Measurements from ENCODE around the gene OR13C2.
"Not testable (repeated sequence)": the region's sequence is repeated elsewhere in the genome, so short reads cannot be mapped to it uniquely, and the experiment has no call there.

Gene OR13C2, protein sequence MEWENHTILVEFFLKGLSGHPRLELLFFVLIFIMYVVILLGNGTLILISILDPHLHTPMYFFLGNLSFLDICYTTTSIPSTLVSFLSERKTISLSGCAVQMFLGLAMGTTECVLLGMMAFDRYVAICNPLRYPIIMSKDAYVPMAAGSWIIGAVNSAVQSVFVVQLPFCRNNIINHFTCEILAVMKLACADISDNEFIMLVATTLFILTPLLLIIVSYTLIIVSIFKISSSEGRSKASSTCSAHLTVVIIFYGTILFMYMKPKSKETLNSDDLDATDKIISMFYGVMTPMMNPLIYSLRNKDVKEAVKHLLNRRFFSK

GRCh38 chr9:104605527-104605926 lies at the start of gene OR13C2:
TSS of gene OR13C2 (minus strand) at chr9:104605627. CDS start at chr9:104605627, 0 bp downstream.
- DNase-seq (ENCODE audit: low read depth in 2 of 2), result not testable (repeated sequence)

- peak; percentile 70 to 71 for DNase-seq (ENCODE audit: low read depth in 2 of 2)
Observed at GRCh38 chr9:104635456-104635855, 30.0 kb upstream of the OR13C2 start.

GRCh38 chr9:104633976-104634520 lies 28.6 kb upstream of the OR13C2 start:
- no peak for DNase-seq (ENCODE audit: low read depth in 2 of 2)

- not testable (repeated sequence) for DNase-seq (ENCODE audit: low read depth in 2 of 2)
Observed at GRCh38 chr9:104625964-104626363, 20.5 kb upstream of the OR13C2 start.

- DNase-seq (ENCODE audit: low read depth in 2 of 2), result no peak
Observed at GRCh38 chr9:104618104-104618503, 12.7 kb upstream of the OR13C2 start, which contains the start of gene OR13C9. TSS of gene OR13C9 (minus strand) at chr9:104618204. CDS start at chr9:104618204, 0 bp downstream.

DNA sequence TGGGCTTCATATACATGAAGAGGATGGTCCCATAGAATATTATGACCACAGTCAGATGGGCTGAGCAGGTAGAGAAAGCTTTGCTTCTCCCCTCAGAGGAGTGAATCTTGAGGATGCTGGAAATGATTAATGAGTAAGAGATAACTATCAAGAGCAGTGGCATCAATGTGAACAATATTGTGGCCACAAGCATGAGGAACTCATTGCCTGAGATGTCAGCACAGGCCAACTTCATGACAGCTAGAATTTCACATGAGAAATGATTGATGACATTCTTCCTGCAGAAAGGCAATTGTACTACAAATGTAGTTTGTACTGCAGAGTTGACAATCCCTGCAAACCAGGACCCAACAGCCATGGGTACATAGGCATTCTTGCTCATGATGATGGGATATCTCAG lies 12.0 kb upstream of the OR13C2 start:
- peak in 1 of 2 experiments; percentile 10 for DNase-seq (ENCODE audit: low read depth in 2 of 2)

- DNase-seq (ENCODE audit: low read depth in 2 of 2), result no peak
Observed at GRCh38 chr9:104611213-104611612, 5.8 kb upstream of the OR13C2 start.

DNA sequence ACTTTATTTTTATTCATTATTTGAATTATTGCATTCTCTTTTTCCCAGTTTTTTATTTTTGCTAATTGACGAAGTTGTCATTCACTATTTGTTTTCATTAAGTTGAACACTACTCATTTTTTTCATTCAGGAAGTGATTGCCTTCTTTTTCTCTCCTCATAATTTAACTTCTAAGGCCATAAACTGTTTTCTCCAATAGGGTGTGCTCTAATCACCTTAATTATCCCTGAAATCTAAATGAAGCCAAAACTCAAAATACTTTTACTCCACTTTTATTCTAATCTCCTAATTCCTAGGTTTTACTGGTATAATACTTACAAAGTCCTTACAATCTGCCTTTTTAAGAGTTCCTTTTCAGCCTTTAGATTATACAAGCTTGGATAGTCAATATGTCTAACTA lies 2.9 kb upstream of the OR13C2 start:
- no peak for DNase-seq (ENCODE audit: low read depth in 2 of 2)

DNA sequence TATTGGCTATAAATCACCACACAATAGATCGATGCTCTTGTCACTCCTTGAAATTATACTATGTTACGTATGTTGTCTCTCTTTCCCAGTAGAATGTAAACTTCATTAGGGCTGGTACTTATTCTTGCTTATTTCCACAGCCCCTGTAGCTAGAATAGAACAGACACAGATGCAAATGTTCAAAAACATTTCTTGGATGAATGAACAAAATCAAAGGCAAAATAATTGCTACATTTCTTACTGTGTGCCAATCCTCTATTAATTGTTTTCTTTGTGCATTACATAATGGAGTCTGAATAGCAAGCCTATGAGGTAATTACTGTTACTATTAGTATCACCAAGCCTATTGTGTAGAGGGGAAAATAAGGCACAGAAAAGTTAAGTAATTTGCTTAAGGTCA lies 725 bp upstream of the OR13C2 start:
- DNase-seq (ENCODE audit: low read depth in 2 of 2), result no peak

DNA sequence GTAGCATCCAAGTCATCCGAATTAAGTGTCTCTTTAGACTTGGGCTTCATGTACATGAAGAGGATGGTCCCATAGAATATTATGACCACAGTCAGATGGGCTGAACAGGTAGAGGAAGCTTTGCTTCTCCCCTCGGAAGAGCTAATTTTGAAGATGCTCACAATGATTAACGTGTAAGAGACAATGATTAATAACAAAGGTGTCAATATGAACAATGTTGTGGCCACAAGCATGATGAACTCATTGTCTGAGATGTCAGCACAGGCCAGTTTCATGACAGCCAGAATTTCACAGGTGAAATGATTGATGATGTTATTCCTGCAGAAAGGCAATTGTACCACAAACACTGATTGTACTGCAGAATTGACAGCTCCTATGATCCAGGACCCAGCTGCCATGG lies 626 bp downstream of the OR13C2 start:
- no peak for DNase-seq (ENCODE audit: low read depth in 2 of 2)

DNA sequence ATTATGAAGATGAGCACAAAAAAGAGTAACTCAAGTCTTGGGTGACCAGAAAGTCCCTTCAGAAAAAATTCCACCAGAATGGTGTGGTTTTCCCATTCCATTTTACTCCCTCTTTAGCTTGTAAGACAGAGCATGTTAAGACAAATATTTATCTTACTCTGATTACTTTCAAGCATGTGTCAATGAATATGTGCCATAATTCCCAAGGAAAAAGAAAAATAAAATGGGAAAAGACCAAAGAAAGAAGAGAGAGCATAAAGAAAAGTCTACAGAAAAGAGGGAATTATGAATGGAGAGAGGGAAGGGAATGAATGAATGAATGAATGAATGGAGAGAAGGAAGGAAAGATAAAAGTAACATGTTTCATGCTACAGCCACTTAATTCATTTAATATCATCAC lies 6.1 kb downstream of the OR13C2 start, which contains the start of gene OR13C5:
Gene OR13C5 (minus strand): TSS at position 101 of the 400 bp plus-strand sequence. CDS start 0 bp downstream, at position 101.
- not testable (repeated sequence) for DNase-seq (ENCODE audit: low read depth in 2 of 2)

- not testable (repeated sequence) for DNase-seq (ENCODE audit: low read depth in 2 of 2)
Observed at GRCh38 chr9:104598749-104599148, 6.7 kb downstream of the OR13C2 start.

GRCh38 chr9:104589626-104590025 lies 15.8 kb downstream of the OR13C2 start:
- DNase-seq (ENCODE audit: low read depth in 2 of 2), result peak; percentile 36 to 37

GRCh38 chr9:104586496-104587180 lies 18.8 kb downstream of the OR13C2 start:
- DNase-seq (ENCODE audit: low read depth in 2 of 2), result peak; percentile 92 to 93

- DNase-seq (ENCODE audit: low read depth in 2 of 2), result no peak
Observed at GRCh38 chr9:104580562-104580961, 24.9 kb downstream of the OR13C2 start.

DNA sequence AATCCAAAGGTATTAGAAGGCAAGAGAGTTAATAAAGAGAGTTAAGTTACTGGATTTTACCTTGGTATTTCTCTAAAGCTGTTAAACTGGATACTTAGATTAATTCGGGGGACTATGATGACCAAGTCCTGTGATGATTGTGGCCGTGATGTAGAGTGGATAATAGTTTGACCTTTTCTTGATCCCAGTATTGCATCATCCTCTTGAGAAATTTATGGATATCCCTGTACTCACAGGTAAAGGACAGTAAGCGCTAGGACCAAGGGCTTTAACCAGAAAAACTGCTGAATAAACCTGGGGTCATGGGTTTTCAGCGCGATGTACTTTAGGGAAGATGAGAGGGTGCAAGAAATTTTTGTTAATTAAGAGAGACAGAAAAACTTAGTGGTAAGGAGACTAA lies 28.2 kb downstream of the OR13C2 start:
- no peak for DNase-seq (ENCODE audit: low read depth in 2 of 2)

- peak in 1 of 2 experiments; percentile 26 for DNase-seq (ENCODE audit: low read depth in 2 of 2)
Observed at GRCh38 chr9:104575456-104575855, 30.0 kb downstream of the OR13C2 start.

DNA sequence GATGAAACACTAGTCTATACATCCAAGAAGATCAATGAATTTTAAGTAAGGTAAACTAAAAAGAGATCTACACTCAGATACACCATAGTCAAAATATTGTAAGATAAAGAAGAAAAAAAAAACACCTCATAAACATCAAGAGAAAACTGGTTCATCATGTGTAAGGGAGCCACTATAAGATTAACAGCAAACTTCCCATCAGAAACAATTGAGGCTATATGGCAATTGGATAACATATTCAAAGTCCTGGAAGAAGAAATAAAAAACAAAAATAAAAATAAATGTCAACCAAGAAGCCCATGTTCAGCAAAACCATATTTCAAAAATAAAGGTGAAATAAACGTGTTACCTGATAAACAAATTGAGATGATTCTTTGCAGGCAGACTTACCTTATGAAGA lies 32.8 kb downstream of the OR13C2 start:
- no peak for DNase-seq (ENCODE audit: low read depth in 2 of 2)

- DNase-seq (ENCODE audit: low read depth in 2 of 2), result no peak
Observed at GRCh38 chr9:104568868-104569267, 36.6 kb downstream of the OR13C2 start, which contains the start of gene OR13C8. TSS of gene OR13C8 (plus strand) at chr9:104569168. CDS start at chr9:104569168, 0 bp downstream.

- no peak for DNase-seq (ENCODE audit: low read depth in 2 of 2)
Observed at GRCh38 chr9:104564358-104564757, 41.1 kb downstream of the OR13C2 start.

DNA sequence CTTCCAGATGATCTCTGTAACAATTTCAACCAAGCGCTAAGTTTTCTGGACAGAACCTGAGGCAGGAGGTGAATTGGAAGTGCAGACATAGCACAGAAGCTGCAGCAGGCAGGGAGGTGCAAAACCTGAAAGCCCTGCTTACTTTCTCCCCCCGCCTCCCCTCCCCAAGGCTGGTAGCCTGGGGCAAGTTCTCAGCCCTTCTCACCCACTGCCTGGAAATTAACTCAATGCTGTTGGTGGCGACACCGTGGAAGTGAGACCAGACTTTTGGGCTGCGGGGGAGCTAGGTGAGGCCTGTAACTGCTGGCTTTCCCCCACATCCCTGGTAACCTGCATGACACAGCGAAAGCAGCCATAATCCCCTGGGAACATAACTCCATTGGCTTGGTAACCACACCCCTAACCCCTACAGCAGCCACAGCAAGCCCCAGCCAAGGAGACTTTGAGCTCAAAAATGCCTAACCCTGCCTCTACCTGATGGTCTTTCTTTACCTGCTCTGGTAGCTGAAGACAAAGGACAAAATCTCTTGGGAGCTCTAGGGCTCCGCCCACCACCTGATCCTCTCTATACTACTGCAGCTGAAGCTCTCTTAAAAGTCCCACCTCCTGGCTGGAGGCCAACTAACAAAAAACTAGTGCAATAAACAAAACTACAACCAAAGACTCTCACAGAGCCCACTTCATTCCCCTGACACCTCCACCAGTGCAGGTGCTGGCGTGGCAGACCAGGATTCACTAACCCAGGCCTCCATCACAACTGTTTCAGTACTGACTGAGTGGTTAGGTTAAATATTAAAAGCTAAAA lies 48.4 kb downstream of the OR13C2 start:
- DNase-seq (ENCODE audit: low read depth in 2 of 2), result no peak

GRCh38 chr9:104555521-104555920 lies 49.9 kb downstream of the OR13C2 start:
- DNase-seq (ENCODE audit: low read depth in 2 of 2), result peak in 1 of 2 experiments; percentile 36
